Measurements from ENCODE around the gene ATN1. TPM values are rescaled to one million over a fixed set of nuclear protein-coding genes. Genes with fewer than 3 reads are reported as not detected.
A peak's percentile ranks its signal among the peaks of the same experiment; 100 is the strongest.

ATN1 gene
- total RNA-seq, 1 donor from 2014 or later: 69.7 TPM

DNA sequence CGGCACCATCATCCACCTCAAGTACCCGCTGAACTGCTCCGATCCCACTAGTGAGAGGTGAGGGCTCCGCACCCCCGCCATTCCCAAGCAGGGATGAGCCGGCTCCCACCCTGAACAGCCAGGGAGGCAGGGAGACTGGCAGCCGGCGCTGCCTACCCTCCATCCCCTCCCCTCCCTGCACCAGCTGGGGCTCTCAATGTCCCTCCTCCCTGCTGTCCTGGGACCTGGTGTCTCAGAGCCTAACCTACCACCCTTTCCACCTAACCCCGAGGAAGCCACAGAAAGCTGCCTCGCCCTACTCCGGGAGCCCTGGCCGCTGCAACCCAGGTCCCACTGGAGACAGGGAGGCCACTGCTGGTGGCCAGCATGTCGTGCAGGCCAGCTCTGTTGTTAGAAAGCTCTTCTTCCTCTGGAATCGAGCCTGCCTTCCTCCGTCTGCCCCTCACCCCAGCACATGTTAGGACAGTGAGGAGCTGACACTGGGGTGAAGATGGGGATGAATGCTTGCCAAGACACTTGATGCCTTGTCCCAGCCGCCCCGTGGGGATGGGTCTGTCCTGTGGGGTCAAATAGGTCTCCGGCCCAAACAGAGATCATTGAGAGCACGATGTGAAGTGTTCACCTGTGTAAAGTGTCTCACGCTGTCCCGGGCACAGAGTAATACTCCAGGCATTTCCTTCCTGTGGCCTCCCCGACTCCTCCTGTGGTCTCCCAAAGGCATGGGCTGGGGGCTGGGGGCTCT, 24.5 kb downstream of the ATN1 start:
- peak; percentile 26 for DNase-seq
- intact Hi-C loops (cut with DNase I): no loop called here

GRCh38 chr12:6952863-6953441, 25.2 kb downstream of the ATN1 start:
- no peak for ATAC-seq (ENCODE audit: poor library complexity)
- DNase-seq: peak; percentile 35
- intact Hi-C loops (cut with DNase I): no loop called here

More for the DNA sequence above, 24.5 kb downstream of the ATN1 start:
- ATAC-seq (ENCODE audit: poor library complexity): no peak

GRCh38 chr12:6953442-6954315, 25.9 kb downstream of the ATN1 start:
- peak; percentile 58 for ATAC-seq (ENCODE audit: poor library complexity)
- DNase-seq: peak; percentile 74
- intact Hi-C loops (cut with DNase I): no loop called here

DNA sequence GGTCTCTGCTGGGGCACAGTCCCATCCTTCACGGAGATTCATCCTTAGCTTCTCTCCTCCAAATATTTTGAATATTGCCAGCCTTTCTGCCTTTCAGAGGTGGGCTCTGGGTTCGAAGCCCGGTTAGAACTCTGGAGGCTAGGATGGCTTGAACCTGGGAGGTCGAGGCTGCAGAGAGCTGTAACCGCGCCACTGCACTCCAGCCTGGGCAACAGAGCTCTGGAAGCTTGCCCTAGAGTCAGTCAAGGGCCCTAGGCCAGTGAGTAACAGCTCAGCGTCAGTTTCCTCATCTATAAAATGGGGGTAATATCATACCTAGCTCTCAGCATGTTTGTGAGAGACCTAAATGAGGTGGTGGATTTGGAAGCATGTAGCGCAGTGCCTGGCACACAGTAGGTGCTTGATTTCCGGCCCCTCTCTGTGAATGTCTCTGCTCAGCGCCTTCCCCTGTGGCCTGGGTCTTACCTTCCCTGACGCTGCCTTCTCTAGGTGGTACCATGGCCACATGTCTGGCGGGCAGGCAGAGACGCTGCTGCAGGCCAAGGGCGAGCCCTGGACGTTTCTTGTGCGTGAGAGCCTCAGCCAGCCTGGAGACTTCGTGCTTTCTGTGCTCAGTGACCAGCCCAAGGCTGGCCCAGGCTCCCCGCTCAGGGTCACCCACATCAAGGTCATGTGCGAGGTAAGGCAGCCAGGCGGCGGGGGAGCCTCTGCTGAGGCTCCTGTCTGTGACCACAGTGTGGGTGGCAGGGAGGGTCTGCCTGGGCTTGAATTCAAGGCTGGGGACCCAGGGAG, 26.8 kb downstream of the ATN1 start:
- ATAC-seq (ENCODE audit: poor library complexity) (no peak), DNase-seq (peak; percentile 31)
- intact Hi-C loops (cut with DNase I): no loop called here

- no peak for DNase-seq
- ATAC-seq (ENCODE audit: poor library complexity): no peak
- intact Hi-C loops (cut with DNase I): no loop called here
Measured at GRCh38 chr12:6955108-6956020, 27.6 kb downstream of the ATN1 start.

DNA sequence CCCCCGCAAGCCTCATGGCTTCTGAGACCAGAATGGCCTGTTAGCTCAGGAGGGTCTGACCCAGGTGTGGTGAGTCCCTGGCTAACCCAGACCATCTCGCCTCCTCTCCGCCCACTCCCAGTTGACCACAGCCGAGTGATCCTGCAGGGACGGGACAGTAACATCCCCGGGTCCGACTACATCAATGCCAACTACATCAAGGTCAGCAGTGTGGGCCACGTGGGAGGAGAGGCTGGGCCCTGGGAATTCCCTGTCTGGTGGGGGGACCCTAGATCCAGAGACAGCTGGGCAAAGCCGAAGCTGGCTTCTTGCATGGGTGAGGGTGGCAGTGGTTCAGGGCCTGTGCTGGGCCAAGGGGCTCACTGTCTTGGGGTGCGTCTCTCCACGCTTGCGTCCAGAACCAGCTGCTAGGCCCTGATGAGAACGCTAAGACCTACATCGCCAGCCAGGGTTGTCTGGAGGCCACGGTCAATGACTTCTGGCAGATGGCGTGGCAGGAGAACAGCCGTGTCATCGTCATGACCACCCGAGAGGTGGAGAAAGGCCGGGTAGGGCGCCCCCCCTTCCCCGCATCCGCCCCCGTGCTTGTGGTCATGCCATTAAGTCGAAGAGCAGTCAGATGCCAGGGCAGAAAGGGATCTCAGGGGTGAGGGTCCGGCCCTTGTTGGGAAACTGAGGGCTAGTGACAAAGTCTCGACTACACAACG, 28.4 kb downstream of the ATN1 start:
- ATAC-seq (ENCODE audit: poor library complexity) (no peak), DNase-seq (peak; percentile 43)
- intact Hi-C loops (cut with DNase I): no loop called here

- ATAC-seq (ENCODE audit: poor library complexity): no peak
- intact Hi-C loops (cut with DNase I): no loop called here
- DNase-seq: peak; percentile 39
Measured at GRCh38 chr12:6957151-6957701, 29.5 kb downstream of the ATN1 start.

- ATAC-seq (ENCODE audit: poor library complexity) (no peak), DNase-seq (peak; percentile 38)
- intact Hi-C loops (cut with DNase I): no loop called here
Measured at GRCh38 chr12:6957741-6958608, 30.2 kb downstream of the ATN1 start.

DNA sequence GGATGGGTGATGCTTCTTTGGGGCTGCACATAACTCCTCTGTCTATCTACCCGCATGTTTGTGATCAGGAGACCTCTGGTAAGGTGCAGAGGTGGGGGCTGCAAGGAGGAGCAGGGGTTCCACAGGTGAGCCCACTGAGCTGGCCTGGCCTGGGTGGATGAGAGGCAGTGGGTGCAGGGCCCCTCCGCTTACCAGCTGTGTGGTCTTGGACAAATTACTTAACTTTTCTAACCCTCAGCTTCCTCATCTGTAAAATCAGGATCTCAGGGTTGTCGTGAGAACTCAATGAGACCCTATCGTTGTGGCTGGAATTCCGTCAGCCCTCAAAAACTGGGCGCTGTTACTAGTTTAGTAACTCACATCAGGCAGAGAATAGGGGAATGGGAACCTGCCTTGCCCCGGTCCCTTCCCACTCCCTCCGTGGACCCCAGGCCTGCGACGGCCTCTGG, 30.9 kb downstream of the ATN1 start:
- no peak for ATAC-seq (ENCODE audit: poor library complexity)
- no peak for DNase-seq
- intact Hi-C loops (cut with DNase I): no loop called here

DNA sequence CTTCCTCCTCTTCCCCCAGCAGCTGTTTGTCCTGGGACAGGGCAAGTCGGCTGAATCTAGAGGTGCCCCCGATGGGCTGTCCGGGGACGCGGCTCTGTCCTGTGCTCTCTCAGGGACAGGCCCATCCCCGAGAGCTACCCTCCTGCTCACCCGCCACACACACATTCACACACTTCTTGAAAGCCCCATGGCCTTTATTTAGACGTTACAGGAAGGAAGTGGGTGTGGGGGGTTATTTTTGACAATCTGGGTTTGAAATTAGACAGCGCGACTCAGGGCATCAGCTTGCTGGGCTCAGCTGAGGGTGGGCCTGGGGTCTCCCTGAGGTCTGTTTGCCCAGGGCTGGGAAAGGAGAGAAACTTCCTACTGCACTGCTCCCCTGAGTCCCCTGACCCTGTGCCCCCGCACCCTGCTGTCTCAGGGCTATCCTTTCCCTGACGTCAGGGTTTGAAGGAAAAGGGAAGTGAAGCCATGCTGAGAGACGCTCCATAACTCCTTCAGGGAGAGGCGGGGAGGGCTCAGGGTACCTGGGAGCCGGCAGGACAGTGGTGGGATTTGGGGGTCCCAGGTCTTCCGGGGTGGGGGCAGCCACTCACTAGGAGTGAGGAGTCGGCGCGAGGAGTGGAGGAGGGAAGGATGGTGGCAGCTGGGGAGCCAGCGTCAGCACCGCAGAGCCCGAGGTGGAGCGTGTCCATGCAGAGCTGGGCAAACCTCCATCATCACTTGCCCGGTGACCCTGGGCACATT, 31.5 kb downstream of the ATN1 start:
- DNase-seq (no peak), ATAC-seq (ENCODE audit: poor library complexity) (peak; percentile 15)
- intact Hi-C loops (cut with DNase I): no loop called here

GRCh38 chr12:6959805-6960592, 32.2 kb downstream of the ATN1 start:
- intact Hi-C loops (cut with DNase I): no loop called here
- ATAC-seq (ENCODE audit: poor library complexity) (no peak), DNase-seq (no peak)

GRCh38 chr12:6960593-6961277, 33.0 kb downstream of the ATN1 start:
- intact Hi-C loops (cut with DNase I): no loop called here
- ATAC-seq (ENCODE audit: poor library complexity) (no peak), DNase-seq (no peak)

DNA sequence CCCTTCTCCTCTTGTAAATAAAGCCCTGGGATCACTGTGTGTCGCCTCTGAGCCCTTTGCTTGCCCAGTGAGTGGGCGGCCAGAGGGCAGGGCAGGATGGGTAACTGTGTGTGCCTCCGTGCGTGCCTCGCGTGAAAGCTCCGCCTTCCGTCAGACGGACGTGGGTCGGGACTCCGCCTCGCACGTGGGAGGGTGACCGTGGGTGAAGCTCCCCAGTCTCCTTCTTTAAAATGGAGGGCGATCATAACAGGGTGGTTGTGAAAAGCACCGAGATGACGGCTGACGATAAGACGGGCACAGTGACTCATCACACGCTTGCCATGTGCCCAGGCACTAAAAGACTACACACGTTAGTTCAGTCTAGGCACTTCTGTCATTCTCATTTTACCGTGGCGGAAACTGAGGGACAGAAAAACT, 33.5 kb downstream of the ATN1 start:
- intact Hi-C loops (cut with DNase I): no loop called here
- ATAC-seq (ENCODE audit: poor library complexity): peak; percentile 7
- DNase-seq: peak; percentile 74

- ATAC-seq (ENCODE audit: poor library complexity) (peak; percentile 44), DNase-seq (peak; percentile 70)
- intact Hi-C loops (cut with DNase I): no loop called here
Measured at GRCh38 chr12:6961695-6962284, 34.0 kb downstream of the ATN1 start.

Data from Right ventricle myocardium superior (tissue), 1 donor.